Tongue (tissue), 2 donors: ENCODE data around the gene SLC25A53. TPM values are rescaled to one million over a fixed set of nuclear protein-coding genes. Genes with fewer than 3 reads are reported as not detected.
"Not testable (repeated sequence)": the region's sequence is repeated elsewhere in the genome, so short reads cannot be mapped to it uniquely, and the experiment has no call there.

Experiments
- DNase-seq: peaks from one replicate; pipeline ENCODE4 v3.0.0-alpha.2; 2015
- total RNA-seq: library from RNA; depleted of rRNA; stranded (reverse); fragments of >200 nt; gene quantifications from one replicate; pipeline ENCODE4 v1.2.3, GENCODE V29; 2014

The SLC25A53 gene
- total RNA-seq, 1 donor from 2014 or later, result 13.2 TPM

DNA sequence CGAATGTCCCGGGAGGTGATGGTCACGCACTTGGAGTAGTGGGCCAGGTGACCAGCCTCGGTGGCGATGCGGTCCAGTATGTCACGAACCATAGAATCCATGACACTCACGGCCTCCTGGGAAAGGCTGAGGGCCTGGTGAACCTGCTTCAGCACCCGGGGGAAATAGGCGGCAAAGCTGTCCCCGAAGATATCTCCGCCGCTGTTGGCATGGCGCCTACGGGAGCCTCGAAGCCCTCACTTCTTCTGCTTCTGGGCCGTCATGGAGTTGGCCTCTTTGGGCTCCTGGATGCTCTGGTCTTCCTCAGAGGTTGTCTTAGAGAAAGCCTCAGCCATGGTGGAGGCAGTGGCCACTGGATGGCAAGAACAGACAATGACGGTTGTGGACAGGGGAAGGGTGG lies 94.2 kb downstream of the SLC25A53 start:
- not testable (repeated sequence) for DNase-seq

DNA sequence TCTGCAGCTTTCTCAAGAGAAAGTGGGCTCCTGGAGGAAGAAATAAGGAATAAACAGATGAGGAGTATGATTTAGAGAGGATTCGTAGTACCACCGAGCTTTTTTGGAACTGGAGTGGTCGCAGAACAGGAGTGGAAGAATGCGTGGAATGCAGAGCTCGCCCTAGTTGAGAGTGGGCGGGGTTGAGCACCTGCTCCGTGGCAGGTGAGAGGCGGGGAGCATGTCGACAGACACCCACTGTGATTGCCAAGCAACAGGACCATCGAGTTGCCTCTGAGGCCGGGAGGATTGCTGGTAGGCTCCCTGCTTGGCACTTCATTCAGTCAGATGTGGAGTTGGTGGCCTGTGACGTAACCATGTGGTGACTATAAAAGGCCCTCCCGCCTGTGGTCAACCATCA lies 101.9 kb downstream of the SLC25A53 start:
- not testable (repeated sequence) for DNase-seq

Other genes starting within 250 kb of the SLC25A53 start
- 3.0 TPM for gene TMSB15B, start 194.4 kb downstream of the SLC25A53 start, total RNA-seq
- not detected for gene H2BW1, start 143.3 kb downstream of the SLC25A53 start, total RNA-seq
- gene H2BW2, start 117.1 kb downstream of the SLC25A53 start, total RNA-seq, result not detected
- 4.0 TPM for gene TMSB15C, start 80.8 kb downstream of the SLC25A53 start, total RNA-seq
- gene ZCCHC18, start 44.5 kb downstream of the SLC25A53 start, total RNA-seq, result 1.2 TPM
- gene FAM199X, start 9.4 kb upstream of the SLC25A53 start, total RNA-seq, result 25.4 TPM
- gene ESX1, start 97.9 kb upstream of the SLC25A53 start, total RNA-seq, result not detected